Vagina (tissue), 2 donors: ENCODE results near the gene LMO7.

Source experiments
- POLR2A ChIP-seq, 2 donors: fragments of 450-650 bp; IDR thresholded peaks; one replicate each; pipeline ENCODE4 v1.6.1; 2017; ENCODE audit warnings: antibody characterized with exemption in 2 of 2, mild to moderate bottlenecking in 2 of 2, moderate library complexity in 2 of 2
- POLR2AphosphoS5 ChIP-seq, 2 donors: sonication (generic); formaldehyde crosslinking; IDR thresholded peaks; one replicate each; pipeline ENCODE4 v1.9.0; 2017; ENCODE audit warnings: antibody characterized with exemption in 2 of 2, mild to moderate bottlenecking in 2 of 2, low read depth in 1 of 2; ENCODE audit not compliant: insufficient read depth in 1 of 2
- TF ChIP-seq, protein P1 (sequence below), 3 experiments: fragments of 450-650 bp in 2 of 3; fragments of 200-600 bp in 1 of 3; sonication (generic) in 1 of 3; IDR thresholded peaks; one replicate each; pipeline ENCODE4 v1.5.1; 2017 to 2019; ENCODE audit warnings: antibody characterized with exemption in 3 of 3, mild to moderate bottlenecking in 2 of 3, moderate library complexity in 2 of 3

DNA sequence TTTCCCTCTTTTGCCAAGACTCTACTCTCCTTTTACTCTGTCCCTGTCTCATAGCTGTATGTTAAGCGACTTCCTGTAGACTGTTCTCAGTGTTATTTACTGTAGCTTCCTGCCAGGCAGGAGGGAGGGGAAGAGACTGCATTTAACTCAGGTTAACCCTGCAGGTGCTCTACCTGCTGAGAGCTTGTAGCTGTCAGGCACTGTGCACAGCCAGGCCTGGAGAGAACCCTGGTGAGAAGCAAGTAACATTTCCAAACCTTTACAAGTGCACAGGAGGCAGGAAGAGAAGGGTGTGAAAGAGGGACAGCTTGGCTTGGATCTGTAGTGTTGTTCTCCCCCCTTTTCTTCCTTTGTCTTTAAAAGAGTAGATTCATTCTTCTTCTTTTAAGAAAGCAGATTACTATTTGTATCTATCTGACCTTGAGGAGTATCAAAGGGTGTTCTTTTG, 167.1 kb downstream of the LMO7 start:
- TF ChIP-seq, protein P1, sequence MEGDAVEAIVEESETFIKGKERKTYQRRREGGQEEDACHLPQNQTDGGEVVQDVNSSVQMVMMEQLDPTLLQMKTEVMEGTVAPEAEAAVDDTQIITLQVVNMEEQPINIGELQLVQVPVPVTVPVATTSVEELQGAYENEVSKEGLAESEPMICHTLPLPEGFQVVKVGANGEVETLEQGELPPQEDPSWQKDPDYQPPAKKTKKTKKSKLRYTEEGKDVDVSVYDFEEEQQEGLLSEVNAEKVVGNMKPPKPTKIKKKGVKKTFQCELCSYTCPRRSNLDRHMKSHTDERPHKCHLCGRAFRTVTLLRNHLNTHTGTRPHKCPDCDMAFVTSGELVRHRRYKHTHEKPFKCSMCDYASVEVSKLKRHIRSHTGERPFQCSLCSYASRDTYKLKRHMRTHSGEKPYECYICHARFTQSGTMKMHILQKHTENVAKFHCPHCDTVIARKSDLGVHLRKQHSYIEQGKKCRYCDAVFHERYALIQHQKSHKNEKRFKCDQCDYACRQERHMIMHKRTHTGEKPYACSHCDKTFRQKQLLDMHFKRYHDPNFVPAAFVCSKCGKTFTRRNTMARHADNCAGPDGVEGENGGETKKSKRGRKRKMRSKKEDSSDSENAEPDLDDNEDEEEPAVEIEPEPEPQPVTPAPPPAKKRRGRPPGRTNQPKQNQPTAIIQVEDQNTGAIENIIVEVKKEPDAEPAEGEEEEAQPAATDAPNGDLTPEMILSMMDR (IDR thresholded peaks at IDR 0.05): no peak
- TF ChIP-seq POLR2A (IDR thresholded peaks at IDR 0.05): no peak
- TF ChIP-seq POLR2AphosphoS5 (IDR thresholded peaks at IDR 0.05; ENCODE audit: insufficient read depth in 1 of 2, low read depth in 1 of 2): no peak
